Hepatocyte (in vitro differentiated cells): ENCODE measurements around the gene KLC4.

Experiments
- EZH2 ChIP-seq: fragments of 200-600 bp; sonication (generic); IDR thresholded peaks from 2 replicates; pipeline ENCODE4 v1.6.1; 2016; ENCODE audit warnings: antibody characterized with exemption, mild to moderate bottlenecking, borderline replicate concordance
- TF ChIP-seq, protein P1 (sequence below): fragments of 200-600 bp; sonication (generic); IDR thresholded peaks from 2 replicates; pipeline ENCODE4 v1.5.1; 2016; ENCODE audit warnings: antibody characterized with exemption, mild to moderate bottlenecking; ENCODE audit not compliant: poor library complexity

DNA sequence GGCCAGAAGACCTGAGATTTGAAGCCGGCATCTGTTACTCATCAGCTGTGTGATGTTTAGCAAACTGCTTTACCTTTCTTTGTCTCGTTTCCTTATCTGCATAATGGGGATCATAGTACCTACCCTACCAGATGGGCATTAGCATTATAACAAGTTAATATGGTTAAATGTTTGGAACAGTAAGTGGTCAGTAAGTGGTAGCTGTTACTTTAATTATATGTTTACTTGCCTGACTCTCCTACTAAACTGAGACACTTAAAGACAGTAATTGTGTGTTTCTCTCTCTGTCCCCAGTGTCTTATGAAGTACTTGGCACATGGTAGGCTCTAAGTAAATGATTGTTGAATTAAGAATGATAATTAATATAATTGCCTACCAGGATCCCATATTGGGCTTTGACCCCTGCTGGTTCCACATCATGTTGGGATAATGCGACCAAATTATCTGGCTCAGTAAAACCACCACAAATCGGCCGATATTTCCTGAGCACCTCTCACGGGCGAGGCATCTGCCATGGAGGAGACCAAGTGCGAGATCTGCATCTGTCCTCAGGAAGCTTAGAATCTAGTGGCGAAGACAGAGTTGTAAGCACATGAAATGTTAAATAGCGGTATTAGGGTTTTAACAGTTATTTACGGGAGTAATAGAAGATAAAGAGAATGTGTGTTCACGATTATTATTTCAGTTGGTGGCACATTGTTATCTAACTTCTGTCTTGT lies 48.1 kb downstream of the KLC4 start:
- TF ChIP-seq, protein P1, sequence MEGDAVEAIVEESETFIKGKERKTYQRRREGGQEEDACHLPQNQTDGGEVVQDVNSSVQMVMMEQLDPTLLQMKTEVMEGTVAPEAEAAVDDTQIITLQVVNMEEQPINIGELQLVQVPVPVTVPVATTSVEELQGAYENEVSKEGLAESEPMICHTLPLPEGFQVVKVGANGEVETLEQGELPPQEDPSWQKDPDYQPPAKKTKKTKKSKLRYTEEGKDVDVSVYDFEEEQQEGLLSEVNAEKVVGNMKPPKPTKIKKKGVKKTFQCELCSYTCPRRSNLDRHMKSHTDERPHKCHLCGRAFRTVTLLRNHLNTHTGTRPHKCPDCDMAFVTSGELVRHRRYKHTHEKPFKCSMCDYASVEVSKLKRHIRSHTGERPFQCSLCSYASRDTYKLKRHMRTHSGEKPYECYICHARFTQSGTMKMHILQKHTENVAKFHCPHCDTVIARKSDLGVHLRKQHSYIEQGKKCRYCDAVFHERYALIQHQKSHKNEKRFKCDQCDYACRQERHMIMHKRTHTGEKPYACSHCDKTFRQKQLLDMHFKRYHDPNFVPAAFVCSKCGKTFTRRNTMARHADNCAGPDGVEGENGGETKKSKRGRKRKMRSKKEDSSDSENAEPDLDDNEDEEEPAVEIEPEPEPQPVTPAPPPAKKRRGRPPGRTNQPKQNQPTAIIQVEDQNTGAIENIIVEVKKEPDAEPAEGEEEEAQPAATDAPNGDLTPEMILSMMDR, result no peak
- TF ChIP-seq EZH2, result no peak
